Kidney epithelial cell (primary cell): ENCODE data around the gene MXRA7. TPM values are rescaled to one million over a fixed set of nuclear protein-coding genes. Genes with fewer than 3 reads are reported as not detected.

ENCODE experiments used
- DNase-seq: peaks from one replicate; pipeline ENCODE4 v3.0.0-alpha.2; 2010; ENCODE audit warnings: low read depth
- H3K27me3 ChIP-seq: 2 replicates; pipeline ENCODE4 v1.6.0; 2011; ENCODE audit warnings: low read length; ENCODE audit not compliant: control insufficient read depth, insufficient read depth
- H3K36me3 ChIP-seq: 2 replicates; pipeline ENCODE4 v1.5.1; 2011; ENCODE audit warnings: low read length; ENCODE audit not compliant: control insufficient read depth, insufficient read depth
- H3K4me3 ChIP-seq: 2 replicates; pipeline ENCODE4 v1.5.1; 2011; ENCODE audit warnings: low read depth, mild to moderate bottlenecking, control low read depth, low read length
- total RNA-seq: library from RNA; depleted of rRNA; stranded (reverse); fragments of >200 nt; gene quantifications from 2 replicates; pipeline ENCODE4 v1.2.3, GENCODE V29; 2015
- TF ChIP-seq, protein P1 (sequence below): IDR thresholded peaks from 2 replicates; pipeline ENCODE4 v1.5.1; 2011; ENCODE audit warnings: mild to moderate bottlenecking, moderate library complexity, low read length, control low read depth, inconsistent platforms; ENCODE audit not compliant: insufficient read depth, poor library complexity, severe bottlenecking

MXRA7 gene
- total RNA-seq, 1 donor from 2014 or later: 110 TPM

DNA sequence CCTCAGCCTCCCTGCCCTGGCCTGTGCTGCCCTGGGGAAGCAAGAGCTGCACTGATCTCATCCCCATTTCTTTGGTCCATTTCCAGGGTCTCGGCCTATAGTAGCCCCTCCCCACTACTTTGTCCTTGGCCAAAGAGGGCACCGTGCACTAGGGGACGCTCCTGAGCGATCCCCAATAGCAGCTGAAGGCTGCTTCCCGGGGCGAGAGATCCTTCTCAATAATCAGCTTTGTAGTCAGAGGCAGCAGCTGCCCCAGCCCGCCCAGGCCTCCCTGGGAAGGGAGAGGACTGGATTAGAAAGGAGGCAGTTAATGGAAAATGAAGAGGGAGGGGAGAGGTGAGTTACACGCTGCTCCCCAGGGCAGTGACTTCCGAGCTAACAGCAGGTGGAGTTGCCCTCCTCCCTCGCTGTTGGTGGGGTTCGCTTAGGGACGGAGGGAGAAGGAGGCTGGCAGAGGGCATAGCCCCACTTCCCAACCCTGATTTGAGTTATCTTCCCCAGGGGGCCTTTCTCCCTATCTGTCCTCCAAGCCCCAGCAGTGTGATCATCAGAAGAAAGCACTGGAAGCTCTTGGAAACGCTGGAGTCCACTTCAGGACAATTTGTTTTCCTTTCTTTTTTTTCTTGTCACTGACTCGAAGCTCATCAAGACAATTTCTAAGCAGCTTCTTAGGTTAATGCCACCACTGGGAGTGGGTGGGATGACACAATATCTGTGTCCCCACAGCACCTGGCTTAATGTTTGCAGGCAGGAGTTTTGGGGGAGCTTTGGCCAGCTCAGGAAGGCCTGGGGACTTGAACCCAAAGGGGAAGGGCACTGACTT is 2.6 kb downstream of the MXRA7 start:
- Histone ChIP-seq H3K36me3 (no peaks in the 10 kb centered on the region), H3K27me3 (no peaks in the 10 kb centered on the region), H3K4me3 (no peak overlapping the region)
- TF ChIP-seq, protein P1, sequence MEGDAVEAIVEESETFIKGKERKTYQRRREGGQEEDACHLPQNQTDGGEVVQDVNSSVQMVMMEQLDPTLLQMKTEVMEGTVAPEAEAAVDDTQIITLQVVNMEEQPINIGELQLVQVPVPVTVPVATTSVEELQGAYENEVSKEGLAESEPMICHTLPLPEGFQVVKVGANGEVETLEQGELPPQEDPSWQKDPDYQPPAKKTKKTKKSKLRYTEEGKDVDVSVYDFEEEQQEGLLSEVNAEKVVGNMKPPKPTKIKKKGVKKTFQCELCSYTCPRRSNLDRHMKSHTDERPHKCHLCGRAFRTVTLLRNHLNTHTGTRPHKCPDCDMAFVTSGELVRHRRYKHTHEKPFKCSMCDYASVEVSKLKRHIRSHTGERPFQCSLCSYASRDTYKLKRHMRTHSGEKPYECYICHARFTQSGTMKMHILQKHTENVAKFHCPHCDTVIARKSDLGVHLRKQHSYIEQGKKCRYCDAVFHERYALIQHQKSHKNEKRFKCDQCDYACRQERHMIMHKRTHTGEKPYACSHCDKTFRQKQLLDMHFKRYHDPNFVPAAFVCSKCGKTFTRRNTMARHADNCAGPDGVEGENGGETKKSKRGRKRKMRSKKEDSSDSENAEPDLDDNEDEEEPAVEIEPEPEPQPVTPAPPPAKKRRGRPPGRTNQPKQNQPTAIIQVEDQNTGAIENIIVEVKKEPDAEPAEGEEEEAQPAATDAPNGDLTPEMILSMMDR: peak; percentile 56
- no peak for DNase-seq

DNA sequence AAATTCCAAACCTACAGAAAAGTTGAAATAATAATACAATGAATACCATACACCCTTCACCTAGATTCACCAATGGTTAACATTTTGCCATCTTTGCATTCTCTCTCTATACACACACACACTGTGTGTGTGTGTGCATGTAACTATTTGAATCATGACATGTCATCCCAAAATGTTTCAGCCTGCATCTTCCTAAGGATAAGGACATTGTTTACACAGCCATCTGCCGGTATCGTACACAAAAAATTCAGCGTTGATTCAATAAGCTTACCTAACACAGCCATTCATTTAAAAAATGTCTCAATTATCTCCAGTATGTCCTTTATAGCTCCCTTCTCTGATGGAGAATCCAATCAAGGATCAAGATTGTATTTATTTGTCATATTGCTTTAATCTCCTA is 3.9 kb downstream of the MXRA7 start:
- Histone ChIP-seq H3K36me3 (no peaks in the 10 kb centered on the region), H3K27me3 (no peaks in the 10 kb centered on the region), H3K4me3 (no peak overlapping the region)
- no peak for DNase-seq
- TF ChIP-seq, protein P1: no peak

DNA sequence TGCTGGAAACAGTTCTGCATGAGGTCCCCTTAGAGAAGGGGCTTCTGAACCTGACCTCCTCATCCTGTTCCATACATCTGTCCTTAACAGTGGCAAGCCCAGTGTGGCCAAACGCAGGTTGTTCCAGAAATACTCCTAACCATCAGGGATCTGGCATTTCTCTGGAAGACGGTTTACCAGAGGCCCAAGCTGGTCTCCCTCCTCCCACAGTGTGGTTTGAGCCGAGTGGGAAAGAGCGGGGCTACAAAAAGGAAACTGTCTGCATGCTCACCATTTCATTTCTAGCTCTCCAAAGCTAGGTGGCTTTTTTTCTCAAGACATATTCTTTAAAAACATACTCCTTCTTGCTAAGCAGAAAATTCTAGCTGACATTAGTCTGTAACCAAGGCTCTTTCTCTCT is 6.0 kb downstream of the MXRA7 start:
- no peak overlapping the region for H3K4me3 ChIP-seq
- TF ChIP-seq, protein P1: no peak
- no peaks in the 10 kb centered on the region for H3K27me3 ChIP-seq
- H3K36me3 ChIP-seq: no peaks in the 10 kb centered on the region
- DNase-seq: no peak

DNA sequence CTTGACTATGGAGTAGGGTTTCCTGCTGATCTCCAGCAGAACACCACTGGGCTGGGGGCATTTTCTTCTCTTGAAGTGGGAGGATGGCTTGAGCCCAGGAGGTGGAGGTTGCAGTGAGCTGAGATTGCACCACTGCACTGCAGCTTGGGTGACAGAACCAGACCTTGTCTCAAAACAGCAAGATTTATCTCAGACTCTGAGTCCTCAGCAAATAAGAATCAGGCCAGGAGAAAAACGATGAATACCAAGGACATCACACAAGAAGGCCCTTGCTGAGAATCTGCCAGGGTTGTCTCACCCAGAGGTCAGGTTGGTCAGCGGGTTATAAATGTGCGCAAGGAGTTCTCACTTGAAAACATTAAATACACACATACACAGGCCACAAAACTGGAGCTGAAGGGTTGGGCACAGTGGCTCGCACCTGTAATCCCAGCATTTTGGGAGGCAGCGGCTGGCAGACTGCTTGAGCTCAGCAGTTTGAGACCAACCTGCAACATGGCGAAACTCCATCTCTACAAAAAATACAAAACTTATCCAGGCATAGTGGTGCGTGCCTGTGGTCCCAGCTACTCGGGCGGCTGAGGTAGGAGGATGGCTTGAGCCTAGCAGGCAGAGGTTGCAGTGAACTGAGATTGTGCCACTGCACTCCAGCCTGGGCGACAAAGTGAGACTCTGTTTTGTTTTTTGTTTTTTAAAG is 7.7 kb downstream of the MXRA7 start:
- Histone ChIP-seq H3K4me3 (no peak overlapping the region), H3K36me3 (no peaks in the 10 kb centered on the region)

DNA sequence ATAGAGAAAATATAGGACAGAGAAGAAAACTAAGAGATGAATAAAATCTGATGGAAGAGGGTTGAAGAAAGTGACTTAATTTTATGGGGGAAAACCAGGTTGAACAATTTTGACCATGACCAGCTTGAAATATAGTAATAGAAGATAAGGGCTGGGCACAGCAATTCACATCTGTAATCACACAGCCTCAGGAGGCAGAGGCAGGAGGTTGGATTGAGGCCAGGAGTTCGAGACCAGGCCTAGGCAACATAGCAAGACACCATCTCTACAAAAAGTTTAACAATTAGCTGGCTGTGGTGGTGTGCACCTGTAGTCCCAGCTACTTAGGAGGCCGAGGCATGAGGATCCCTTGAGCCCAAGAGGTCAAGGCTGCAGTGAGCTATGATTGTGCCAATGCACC is 8.7 kb downstream of the MXRA7 start:
- no peak for DNase-seq
- Histone ChIP-seq H3K27me3 (no peaks in the 10 kb centered on the region), H3K4me3 (no peak overlapping the region), H3K36me3 (no peaks in the 10 kb centered on the region)
- TF ChIP-seq, protein P1: no peak

More for the DNA sequence above, 7.7 kb downstream of the MXRA7 start:
- TF ChIP-seq, protein P1: no peak
- H3K27me3 ChIP-seq: no peaks in the 10 kb centered on the region
- DNase-seq: no peak
